ENCODE results near the gene MSI2. TPM values are rescaled to one million over a fixed set of nuclear protein-coding genes. Genes with fewer than 3 reads are reported as not detected.
A peak's percentile ranks its signal among the peaks of the same experiment; 100 is the strongest.

Gene MSI2
- total and polyA plus RNA-seq, 2 donors (not counting 1 experiment from before 2014, with no cell fraction given): 16.1 to 196 TPM

- ATAC-seq (ENCODE audit: low read depth) (no peak), DNase-seq (no peak)
- Mint-ChIP-seq H3K27ac (no peak overlapping the region), H3K4me3 (peak overlapping the region; percentile 52), H3K27me3 (no peaks in the 10 kb centered on the region), H3K4me1 (peaks cover 89% of the 10 kb centered on the region), H3K9me3 (ENCODE audit: insufficient read depth) (no peaks in the 10 kb centered on the region)
- no peak overlapping the region for H3K4me3 ChIP-seq (ENCODE audit: control extremely low read depth in 1 of 5, extremely low read depth in 1 of 5, insufficient read depth in 1 of 5, low read depth in 2 of 5, low read length in 4 of 5)
- intact Hi-C loops (cut with micrococcal nuclease): loop anchor here (5.0 kb wide), 2 partner anchors 109 to 179 kb away; no protein-coding TSS in a partner anchor
- ChIA-PET CTCF (no interaction called here), POLR2A (no interaction called here)
- H3K27ac ChIP-seq (ENCODE audit: low read length in 2 of 2): no peak overlapping the region
- no peak overlapping the region for H3K9ac ChIP-seq (ENCODE audit: low read length)
- WGBS (ENCODE audit: insufficient coverage): 80% methylated on average over 3 of the region's 5 CpGs
- peaks cover 66 to 76% of the 10 kb centered on the region in 2 donors for H3K4me1 ChIP-seq (ENCODE audit: control insufficient read depth in 2 of 2, insufficient read depth in 2 of 2, low read length in 2 of 2)
- no peaks in the 10 kb centered on the region for H3K9me3 ChIP-seq (ENCODE audit: control extremely low read depth in 1 of 3, control insufficient read depth in 2 of 3, insufficient read depth in 1 of 3, low read length in 2 of 3)
- TF ChIP-seq CTCF (IDR thresholded peaks at IDR 0.05): no peak
- no peak for TF ChIP-seq EZH2 (IDR thresholded peaks at IDR 0.05; ENCODE audit: borderline replicate concordance, insufficient read depth, low read depth, low read length, poor library complexity, severe bottlenecking)
- peaks cover 72% of the 10 kb centered on the region for H3K79me2 ChIP-seq (ENCODE audit: control insufficient read depth, insufficient read depth, low read length)
- no peaks in the 10 kb centered on the region for H3K36me3 ChIP-seq (replicated peaks in 1 of 2; ENCODE audit: control extremely low read depth in 1 of 2, control insufficient read depth in 1 of 2, extremely low read depth in 1 of 2, insufficient read depth in 2 of 2, low read length in 1 of 2)
- H3K27me3 ChIP-seq (replicated peaks in 1 of 4; ENCODE audit: control extremely low read depth in 1 of 4, control insufficient read depth in 3 of 4, insufficient read depth in 4 of 4, low read length in 3 of 4): no peaks in the 10 kb centered on the region
- peak overlapping the region; percentile 61 for H3K4me2 ChIP-seq (replicated peaks; ENCODE audit: low read depth, low read length, poor library complexity, severe bottlenecking)
- H4K20me1 ChIP-seq (ENCODE audit: control insufficient read depth, insufficient read depth, low read length, poor library complexity, severe bottlenecking): peaks cover 54% of the 10 kb centered on the region
- no peak overlapping the region for H2AFZ ChIP-seq (ENCODE audit: insufficient read depth, low read depth, low read length, poor library complexity, severe bottlenecking)
These were observed 187.5 kb downstream of the MSI2 start for GRCh38 chr17:57443781-57444180.

- WGBS (ENCODE audit: insufficient coverage): 58% methylated on average over 12 of the region's 13 CpGs
- Histone ChIP-seq H3K9ac (ENCODE audit: low read length) (no peak overlapping the region), H3K27me3 (replicated peaks in 1 of 4; ENCODE audit: control extremely low read depth in 1 of 4, control insufficient read depth in 3 of 4, insufficient read depth in 4 of 4, low read length in 3 of 4) (no peaks in the 10 kb centered on the region), H4K20me1 (ENCODE audit: control insufficient read depth, insufficient read depth, low read length, poor library complexity, severe bottlenecking) (peaks cover 54% of the 10 kb centered on the region), H3K27ac (ENCODE audit: low read length in 2 of 2) (no peak overlapping the region), H2AFZ (ENCODE audit: insufficient read depth, low read depth, low read length, poor library complexity, severe bottlenecking) (no peak overlapping the region), H3K79me2 (ENCODE audit: control insufficient read depth, insufficient read depth, low read length) (peaks cover 75% of the 10 kb centered on the region), H3K4me1 (ENCODE audit: control insufficient read depth in 2 of 2, insufficient read depth in 2 of 2, low read length in 2 of 2) (peaks cover 64 to 72% of the 10 kb centered on the region in 2 donors), H3K4me2 (replicated peaks; ENCODE audit: low read depth, low read length, poor library complexity, severe bottlenecking) (peak overlapping the region; percentile 20), H3K9me3 (ENCODE audit: control extremely low read depth in 1 of 3, control insufficient read depth in 2 of 3, insufficient read depth in 1 of 3, low read length in 2 of 3) (no peaks in the 10 kb centered on the region), H3K36me3 (replicated peaks in 1 of 2; ENCODE audit: control extremely low read depth in 1 of 2, control insufficient read depth in 1 of 2, extremely low read depth in 1 of 2, insufficient read depth in 2 of 2, low read length in 1 of 2) (no peaks in the 10 kb centered on the region), H3K4me3 (ENCODE audit: control extremely low read depth in 1 of 5, extremely low read depth in 1 of 5, insufficient read depth in 1 of 5, low read depth in 2 of 5, low read length in 4 of 5) (no peak overlapping the region)
- H3K4me1 Mint-ChIP-seq: peaks cover 79% of the 10 kb centered on the region
- ChIA-PET CTCF (no interaction called here), POLR2A (interaction anchor here (0.7 kb wide), 2 partner anchors 40 to 201 kb away, joined by 5 to 7 read pairs; no protein-coding TSS in a partner anchor)
- peak overlapping the region; percentile 26 for H3K4me3 Mint-ChIP-seq
- no peaks in the 10 kb centered on the region for H3K27me3 Mint-ChIP-seq
- ATAC-seq (ENCODE audit: low read depth): no peak
- intact Hi-C loops (cut with micrococcal nuclease): loop anchor here (5.0 kb wide), 2 partner anchors 107 to 177 kb away; no protein-coding TSS in a partner anchor
- TF ChIP-seq CTCF (IDR thresholded peaks at IDR 0.05) (no peak), EZH2 (IDR thresholded peaks at IDR 0.05; ENCODE audit: borderline replicate concordance, insufficient read depth, low read depth, low read length, poor library complexity, severe bottlenecking) (no peak)
- no peak for DNase-seq
- H3K9me3 Mint-ChIP-seq (ENCODE audit: insufficient read depth): no peaks in the 10 kb centered on the region
- H3K27ac Mint-ChIP-seq: no peak overlapping the region
These were observed 188.5 kb downstream of the MSI2 start for GRCh38 chr17:57444682-57445450.

Data from B cell (primary cell).